HTERT RPE-1 (cell line): ENCODE measurements around the gene KDM4C.

ENCODE experiments used
- in situ Hi-C: fragments of 300-500 bp; cut with MboI; formaldehyde crosslinking; loops from 4 replicates; pipeline ENCODE4 v1.14.3; 2020; ENCODE audit warnings: low sequenced_read_pairs

KDM4C gene

DNA sequence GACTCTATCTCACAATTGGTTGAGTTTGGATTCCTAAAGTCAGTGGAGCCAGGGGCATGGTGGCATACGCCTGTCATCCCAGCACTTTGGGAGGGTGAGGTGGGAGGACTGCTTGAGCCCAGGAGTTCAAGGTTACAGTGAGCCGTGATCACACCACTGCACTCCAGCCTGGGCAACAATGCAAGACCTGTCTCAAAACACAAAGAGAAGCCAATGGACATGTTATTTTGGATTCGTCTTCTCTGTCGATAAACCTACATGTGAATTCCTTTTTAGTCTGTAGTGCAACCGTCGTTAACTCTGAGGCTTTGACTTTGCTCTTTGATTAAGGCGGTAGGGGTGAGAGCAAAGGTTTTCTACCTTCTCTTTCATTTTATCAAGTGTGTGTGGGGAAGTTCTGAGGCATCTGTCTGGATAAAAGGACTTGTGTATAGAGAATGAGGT is 142.7 kb downstream of the KDM4C start:
- in situ Hi-C loops: no loop called here

GRCh38 chr9:6901180-6901579 is 143.4 kb downstream of the KDM4C start:
- in situ Hi-C loops: no loop called here

- in situ Hi-C loops: no loop called here
Observed at GRCh38 chr9:6902423-6902822, 144.7 kb downstream of the KDM4C start.

GRCh38 chr9:6904371-6904770 is 146.6 kb downstream of the KDM4C start:
- in situ Hi-C loops: no loop called here

- in situ Hi-C loops: no loop called here
Observed at GRCh38 chr9:6905850-6906375, 148.1 kb downstream of the KDM4C start.

DNA sequence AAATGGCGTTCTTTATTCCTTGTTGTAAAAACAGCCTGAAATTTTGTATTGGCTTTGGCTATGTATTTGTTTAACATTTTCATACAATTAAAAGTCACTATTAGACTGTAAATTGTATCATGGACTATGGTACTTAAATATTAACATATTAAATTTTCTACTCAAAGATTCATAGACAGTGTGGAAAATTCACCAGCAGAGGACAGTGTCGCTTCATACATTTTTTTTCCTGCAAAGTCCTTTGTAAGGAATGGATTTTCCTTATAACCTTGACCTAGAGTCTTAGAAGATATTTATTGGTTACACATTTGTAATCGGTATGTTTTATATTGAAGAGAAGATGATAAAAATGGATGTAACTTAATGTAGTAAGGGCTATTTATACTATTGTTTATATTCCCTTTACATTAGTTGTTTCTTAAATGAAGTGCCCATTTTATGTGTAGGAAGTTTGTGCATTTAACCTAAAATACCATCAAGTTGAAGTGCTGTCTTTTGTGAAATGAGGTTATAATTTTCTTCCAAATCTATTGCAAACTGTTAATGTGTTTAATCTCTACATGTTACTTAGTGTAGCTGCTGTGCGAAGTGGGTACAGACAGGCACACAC is 150.1 kb downstream of the KDM4C start:
- in situ Hi-C loops: no loop called here

GRCh38 chr9:6909181-6909580 is 151.4 kb downstream of the KDM4C start:
- in situ Hi-C loops: no loop called here

DNA sequence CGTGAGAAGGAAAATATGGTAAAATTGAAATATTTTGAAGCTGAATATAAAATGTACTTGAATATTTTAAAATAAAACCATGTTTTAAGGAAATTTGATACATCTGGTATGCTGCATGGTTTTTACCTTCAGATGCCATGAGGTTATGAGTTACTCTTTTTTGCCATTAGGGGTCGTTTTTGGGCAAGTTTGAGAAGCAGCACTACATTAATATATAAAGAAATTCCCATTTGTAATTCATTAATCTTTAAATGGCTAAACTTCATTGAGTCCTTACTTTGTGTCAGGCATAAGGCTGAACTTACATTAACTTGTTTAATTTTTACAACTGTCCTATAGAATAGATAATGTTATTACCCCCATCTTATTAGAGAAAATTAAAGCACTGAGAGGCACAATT is 152.3 kb downstream of the KDM4C start:
- in situ Hi-C loops: no loop called here

GRCh38 chr9:6910497-6910896 is 152.7 kb downstream of the KDM4C start:
- in situ Hi-C loops: no loop called here

DNA sequence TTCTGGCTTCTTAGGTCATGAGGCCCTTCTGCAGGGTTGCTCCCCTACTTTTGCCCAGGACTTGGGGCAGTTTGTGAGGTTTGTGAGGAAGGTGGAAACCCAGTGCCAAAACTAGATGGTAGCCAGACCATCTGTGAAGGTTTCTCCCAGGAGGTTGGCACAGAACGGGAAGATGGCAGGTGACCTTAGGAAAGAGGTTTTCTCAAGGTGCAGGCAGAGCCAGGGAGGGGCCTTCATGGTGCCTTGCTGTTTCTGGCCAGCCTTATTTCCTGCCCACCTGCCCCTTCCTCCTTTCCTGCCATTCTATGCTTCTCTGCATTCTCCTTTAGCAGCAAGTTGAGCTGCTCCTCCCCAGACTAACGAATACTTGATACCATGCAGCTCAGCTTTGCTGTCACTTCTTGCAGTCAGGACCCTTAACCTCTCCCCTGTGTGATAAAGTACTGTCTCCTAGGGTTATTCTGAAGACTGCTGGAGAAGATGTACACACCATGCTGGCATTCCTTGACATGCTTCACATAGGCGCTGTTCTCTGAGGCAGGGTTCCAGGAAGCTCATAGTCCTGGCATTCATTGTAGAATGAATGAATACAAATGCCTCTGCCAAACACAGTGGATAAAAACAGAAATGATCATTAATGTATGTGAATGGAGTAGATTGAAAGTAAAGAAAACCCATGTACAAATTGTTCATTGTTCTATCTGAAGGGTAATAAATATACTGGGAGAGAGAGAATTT is 154.3 kb downstream of the KDM4C start:
- in situ Hi-C loops: no loop called here

GRCh38 chr9:6915635-6916034 is 157.9 kb downstream of the KDM4C start:
- in situ Hi-C loops: no loop called here

DNA sequence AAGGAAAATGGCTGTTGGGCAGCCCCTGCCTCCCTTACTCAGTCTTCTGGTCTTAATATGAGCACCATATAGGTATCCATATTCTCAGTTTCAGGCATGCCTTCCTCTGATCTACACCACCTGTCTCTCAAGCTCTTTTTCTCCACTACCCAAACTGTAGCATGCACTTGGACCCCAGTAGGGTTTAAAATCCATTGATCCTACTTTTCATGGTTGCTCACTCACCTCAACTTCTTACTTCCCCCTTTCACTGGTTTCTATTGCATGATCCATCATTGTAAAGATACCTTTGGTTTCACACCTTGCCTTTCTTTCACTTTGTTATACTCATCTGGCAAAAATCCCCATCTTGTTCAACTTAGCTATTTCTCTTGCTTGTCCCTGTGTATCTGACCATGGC is 159.4 kb downstream of the KDM4C start:
- in situ Hi-C loops: no loop called here

- in situ Hi-C loops: no loop called here
Observed at GRCh38 chr9:6920041-6920440, 162.3 kb downstream of the KDM4C start.

- in situ Hi-C loops: no loop called here
Observed at GRCh38 chr9:6921315-6921714, 163.5 kb downstream of the KDM4C start.

DNA sequence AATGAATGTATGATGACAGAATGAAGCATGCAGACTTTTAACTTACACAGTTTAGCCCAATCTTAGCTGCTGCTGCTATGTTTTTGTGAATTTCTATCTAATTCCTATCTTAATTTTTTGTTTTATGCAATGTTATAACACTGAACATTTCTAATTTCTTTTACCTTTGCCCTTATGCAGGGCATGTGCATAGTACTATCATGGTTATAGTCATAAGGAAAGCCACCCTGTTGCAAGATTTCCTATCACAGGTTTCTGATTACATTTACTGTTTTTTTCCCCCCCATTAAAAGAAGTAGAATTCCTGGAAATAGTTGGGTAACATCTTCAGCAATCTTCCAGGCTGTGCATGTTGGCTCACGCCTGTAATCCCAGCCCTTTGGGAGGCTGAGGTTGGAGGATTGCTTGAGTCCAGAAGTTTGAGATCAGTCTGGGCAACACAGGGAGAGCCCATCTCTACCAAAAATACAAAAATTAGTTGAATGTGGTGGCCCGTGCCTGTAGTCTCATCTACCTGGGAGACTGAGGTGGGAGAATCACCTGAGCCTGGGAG is 164.4 kb downstream of the KDM4C start:
- in situ Hi-C loops: no loop called here

DNA sequence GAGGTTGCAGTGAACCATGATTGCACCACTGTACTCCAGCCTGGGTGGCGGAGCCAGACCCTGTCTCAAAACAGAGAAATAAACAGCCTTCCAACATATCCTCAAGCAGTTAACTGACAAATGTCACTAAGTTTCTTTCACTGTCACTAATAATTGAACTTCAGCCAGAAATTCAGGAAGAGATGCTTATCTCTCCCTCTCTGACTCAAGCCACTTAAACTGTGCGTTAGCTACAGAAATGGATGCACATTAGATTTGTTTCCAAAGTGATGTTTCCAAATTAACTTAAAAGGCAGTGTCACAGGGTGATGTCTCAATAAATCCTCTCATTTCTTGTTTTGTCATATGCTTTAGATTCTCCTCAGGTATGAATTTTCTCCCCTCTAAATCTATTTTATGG is 164.9 kb downstream of the KDM4C start:
- in situ Hi-C loops: no loop called here

- in situ Hi-C loops: no loop called here
Observed at GRCh38 chr9:6923086-6923485, 165.3 kb downstream of the KDM4C start.

GRCh38 chr9:6924149-6924548 is 166.4 kb downstream of the KDM4C start:
- in situ Hi-C loops: no loop called here

- in situ Hi-C loops: no loop called here
Observed at GRCh38 chr9:6924988-6925563, 167.3 kb downstream of the KDM4C start.

GRCh38 chr9:6925836-6926235 is 168.1 kb downstream of the KDM4C start:
- in situ Hi-C loops: no loop called here

GRCh38 chr9:6926436-6926835 is 168.7 kb downstream of the KDM4C start:
- in situ Hi-C loops: no loop called here

GRCh38 chr9:6927838-6928237 is 170.1 kb downstream of the KDM4C start:
- in situ Hi-C loops: no loop called here
